SK-N-MC (cell line): Measurements from ENCODE around the gene ABCD1.

Experiments used
- EZH2 ChIP-seq: fragments of 200-600 bp; sonication (generic); IDR thresholded peaks from one replicate; pipeline ENCODE4 v1.6.1; 2017; ENCODE audit warnings: antibody characterized with exemption
- FOXP2 ChIP-seq: optimal IDR thresholded peaks from 2 replicates; pipeline ENCODE3; 2011; ENCODE audit warnings: mild to moderate bottlenecking, moderate library complexity; ENCODE audit not compliant: insufficient read depth; ENCODE audit errors: extremely low read length, control extremely low read depth
- POLR2AphosphoS5 ChIP-seq: IDR thresholded peaks from 2 replicates; pipeline ENCODE4 v1.6.1; 2012; ENCODE audit warnings: mild to moderate bottlenecking, low read depth, low read length, borderline replicate concordance

DNA sequence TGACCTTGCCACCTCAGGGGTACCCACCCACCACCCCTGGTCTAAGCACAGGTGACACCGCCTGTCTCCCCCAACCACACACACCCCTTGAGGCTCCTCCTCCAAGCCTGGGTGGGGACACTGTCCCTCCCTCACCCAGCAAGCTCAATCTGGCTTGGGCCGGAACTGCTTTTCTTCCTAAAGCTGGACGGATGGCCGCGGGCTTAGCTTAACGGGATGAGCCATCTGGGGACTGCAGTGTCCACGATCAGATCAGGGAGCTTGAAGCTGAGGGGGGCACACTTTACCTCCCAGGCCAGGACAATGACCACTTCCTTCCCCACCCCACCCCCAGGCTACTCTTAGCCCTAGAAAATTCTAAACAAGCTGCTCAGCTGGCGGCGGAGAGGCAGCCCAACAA is 37.9 kb upstream of the ABCD1 start:
- TF ChIP-seq EZH2 (no peak), POLR2AphosphoS5 (no peak), FOXP2 (no peak)
